HG03159 (cell line): ENCODE measurements around the gene RTTN.
"Not testable (repeated sequence)": the region's sequence is repeated elsewhere in the genome, so short reads cannot be mapped to it uniquely, and the experiment has no call there.

Experiments used
- ATAC-seq: cut with Tn5 transposase; IDR thresholded peaks from one replicate; pipeline ENCODE4 v1.9.1; 2021; ENCODE audit warnings: mild to moderate bottlenecking, moderate library complexity; ENCODE audit not compliant: unreplicated experiment

The RTTN gene

DNA sequence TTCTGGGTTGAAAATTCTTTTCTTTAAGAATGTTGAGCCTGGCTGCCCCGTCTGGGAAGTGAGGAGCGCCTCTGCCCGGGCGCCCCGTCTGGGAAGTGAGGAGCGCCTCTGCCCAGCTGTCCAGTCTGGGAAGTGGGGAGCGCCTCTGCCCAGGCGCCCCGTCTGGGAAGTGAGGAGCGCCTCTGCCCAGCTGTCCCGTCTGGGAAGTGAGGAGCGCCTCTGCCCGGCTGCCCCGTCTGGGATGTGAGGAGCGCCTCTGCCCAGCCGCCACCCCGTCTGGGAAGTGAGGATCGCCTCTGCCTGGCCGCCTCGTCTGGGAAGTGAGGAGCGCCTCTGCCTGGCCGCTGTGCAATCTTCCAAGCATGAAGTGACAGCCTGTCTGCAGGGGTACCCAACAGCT is 102.6 kb downstream of the RTTN start:
- ATAC-seq, result not testable (repeated sequence)

DNA sequence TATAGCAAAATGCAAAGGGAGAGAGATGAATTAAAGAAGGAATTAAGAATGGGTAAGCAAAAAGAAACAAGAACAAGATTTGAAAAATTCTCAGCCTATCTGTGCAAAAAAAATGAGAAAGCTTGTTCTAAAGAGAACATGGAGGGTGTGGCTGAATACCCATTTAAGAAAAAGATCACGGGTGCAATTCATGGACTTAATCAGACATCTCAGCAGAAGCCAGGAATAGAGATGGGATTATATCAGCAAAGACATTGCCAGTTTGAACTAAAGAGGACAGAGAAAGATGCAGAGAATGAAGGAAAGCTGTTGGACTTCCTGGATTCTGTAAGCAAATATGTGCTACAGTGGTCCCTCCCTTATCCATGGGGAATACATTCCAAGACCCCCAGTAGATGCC is 115.6 kb downstream of the RTTN start:
- no peak for ATAC-seq

DNA sequence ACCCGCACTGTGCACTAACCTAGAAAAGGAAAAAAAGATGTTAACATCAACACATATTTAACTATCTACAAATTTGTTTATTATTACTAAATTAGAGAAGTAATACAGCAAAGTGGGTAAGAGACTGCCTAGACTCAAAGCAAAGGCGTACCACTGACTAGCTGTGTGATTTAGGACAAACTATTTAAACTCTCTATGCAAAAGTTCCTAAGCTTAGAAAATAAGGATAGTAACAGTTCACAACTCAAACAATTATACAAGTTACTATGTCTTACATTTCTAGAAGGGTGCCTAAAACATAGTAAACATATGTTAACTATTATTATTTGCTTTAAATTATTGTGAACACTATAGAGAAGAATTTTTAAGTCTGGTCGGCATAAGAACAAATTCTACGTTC is 119.4 kb downstream of the RTTN start:
- no peak for ATAC-seq

DNA sequence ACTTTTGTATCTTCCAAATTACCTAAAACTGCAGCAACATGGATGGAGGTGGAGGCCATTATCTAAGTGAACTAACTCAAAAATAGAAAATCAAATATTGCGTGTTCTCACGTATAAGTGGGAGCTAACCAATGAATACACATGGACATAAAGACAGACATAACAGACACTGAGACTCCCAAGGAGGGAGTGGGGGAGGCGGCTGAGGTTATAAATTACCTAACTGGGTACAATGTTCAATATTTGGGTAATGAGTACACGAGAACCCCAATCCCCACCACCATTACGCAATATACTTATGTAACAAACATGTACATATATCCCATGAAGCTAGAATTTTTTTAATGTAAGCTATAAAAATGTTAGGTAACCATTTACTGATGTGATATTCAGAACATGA is 119.8 kb downstream of the RTTN start:
- no peak for ATAC-seq

DNA sequence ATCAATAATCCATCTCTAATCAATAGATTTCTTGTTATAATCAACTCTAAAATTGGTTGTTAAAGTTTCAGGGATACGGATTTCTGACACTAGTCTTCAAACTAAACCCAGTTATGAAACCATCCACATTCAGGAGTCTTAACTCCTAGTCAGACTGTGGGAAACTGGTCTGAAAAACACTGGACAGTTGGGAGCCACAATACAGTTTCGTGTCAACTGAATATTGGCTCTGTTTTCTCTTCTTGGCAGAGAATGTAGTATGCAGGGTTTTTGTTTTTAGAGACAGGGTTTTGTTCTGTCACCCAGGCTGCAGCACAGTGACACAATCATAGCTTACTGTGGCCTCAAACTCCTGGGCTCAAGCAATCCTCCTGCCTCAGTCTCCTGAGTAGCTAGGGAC is 123.1 kb downstream of the RTTN start:
- ATAC-seq, result no peak

DNA sequence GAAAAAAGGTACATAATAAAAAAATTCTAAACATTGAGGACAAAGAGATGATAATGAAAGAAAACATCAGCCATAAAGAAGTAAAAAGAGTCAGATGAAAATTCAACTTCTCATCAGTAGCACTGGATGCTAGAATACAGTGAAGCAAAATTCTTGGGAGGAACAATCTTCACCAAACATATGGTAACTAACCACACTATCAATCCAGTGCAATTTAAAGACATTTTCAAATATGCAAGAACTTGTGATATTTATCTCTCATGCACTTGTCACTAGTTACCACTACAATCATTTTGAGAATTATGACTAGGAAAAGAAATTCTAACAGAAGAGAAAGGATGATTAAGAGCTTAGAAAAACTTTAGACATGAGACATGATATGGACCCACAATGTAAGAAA is 127.4 kb downstream of the RTTN start:
- ATAC-seq, result no peak

DNA sequence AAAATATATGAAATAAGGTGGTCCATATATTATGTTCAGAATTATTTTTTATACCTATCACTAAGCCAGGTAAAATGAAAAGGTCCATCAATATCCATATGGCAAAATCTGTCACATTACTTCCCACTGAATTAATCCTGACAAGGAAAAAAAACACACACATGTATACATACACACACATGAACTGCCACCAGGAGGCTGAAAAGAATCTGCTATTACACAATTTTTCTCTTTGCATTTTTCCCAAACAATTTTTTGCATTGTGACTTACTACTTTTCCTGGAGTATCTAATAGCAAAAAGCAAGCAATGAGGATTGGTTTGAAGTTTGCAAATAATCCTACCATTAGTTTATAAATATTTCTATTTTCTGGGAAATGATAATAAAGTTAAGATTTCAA is 129.6 kb downstream of the RTTN start:
- ATAC-seq, result no peak

DNA sequence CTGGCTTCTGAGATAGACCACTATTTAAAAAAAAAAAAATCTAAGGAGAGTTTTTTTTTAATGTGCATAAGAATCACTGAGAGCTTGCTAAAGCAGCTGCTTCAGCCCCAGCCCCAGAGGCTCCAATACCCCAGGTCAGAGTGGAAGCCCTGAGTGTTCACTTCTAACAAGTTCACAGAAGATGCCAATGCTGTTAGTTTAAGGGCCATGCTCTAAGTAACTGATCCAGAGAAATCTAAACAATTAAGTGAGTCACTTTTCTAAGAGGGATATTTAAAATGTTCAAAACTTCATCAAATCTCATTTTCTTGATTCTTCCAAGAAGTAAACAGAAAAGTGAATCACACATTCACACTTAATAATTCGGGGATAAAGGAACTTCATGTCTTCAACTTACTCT is 131.4 kb downstream of the RTTN start:
- ATAC-seq, result no peak

DNA sequence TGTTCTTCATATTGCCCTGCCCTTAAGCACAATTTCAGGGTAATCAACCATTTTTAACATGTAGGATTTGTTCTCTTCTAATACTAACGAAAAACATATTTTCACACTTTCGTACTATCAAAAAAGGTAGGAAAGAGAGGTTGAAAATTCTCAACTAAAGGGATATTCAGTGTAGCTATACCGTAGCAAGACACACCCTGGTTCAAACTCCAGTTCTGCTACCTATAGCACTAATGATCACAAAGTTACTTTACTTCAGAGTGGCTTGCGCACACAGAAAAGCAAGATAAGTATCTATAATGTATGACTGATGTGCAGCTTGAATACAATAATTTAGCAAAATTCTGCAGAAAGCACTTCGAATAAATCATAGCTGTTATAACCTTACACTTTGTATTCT is 132.1 kb downstream of the RTTN start:
- no peak for ATAC-seq

DNA sequence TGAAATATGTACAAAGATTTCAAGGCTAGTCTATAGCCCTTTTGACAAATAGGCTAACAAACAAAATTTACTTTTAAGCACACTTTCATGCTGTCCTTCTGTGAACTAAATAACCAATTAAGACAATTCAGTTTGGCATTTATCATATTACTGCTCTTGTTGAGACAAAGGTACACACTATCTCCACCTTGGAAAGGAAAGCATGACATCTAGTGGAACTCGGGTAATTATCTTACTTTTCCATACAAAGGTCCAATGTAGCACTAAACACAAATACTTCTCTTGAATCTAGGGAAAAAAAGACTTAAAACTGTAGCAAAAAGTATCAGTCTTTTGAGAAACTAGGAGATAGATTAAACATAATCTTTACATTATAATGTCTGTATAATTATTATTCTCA is 132.8 kb downstream of the RTTN start:
- ATAC-seq, result no peak

DNA sequence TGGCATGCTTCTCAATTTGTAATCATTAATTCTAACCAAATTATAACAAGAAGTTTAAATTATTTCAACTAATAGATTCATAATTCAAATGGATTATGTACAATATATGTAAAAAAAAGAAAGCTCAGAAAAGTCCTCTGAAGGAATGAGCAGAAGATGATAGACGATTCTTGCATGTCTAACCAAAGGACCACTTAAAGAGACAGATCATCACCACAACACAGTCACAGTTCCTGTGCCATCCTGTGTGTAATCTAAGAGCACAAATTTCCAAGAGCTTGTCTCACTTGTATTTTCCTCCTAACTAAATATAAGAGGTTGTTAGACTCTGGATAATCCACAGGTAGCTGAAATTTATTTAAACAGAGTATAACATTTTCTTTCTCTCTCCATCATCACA is 135.5 kb downstream of the RTTN start:
- ATAC-seq, result no peak

DNA sequence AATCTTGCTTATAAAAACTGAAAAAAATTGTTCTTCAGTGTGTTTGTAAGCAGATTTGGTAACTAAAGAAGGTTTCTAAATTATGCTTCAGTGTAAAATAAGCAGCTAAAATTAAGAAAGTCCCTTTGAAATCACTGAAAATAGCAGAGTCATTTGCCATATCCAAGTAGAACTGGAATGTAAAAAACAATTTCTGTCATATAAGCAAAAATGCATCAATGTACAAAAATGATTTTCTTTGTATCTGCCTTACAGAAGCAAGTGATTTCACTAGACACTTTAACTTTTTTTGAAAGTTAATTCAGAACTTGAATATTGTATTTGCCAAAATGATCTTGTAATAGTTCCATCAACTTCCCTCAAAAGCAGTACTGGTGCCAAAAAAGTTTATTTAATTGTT is 136.1 kb downstream of the RTTN start:
- ATAC-seq, result no peak

DNA sequence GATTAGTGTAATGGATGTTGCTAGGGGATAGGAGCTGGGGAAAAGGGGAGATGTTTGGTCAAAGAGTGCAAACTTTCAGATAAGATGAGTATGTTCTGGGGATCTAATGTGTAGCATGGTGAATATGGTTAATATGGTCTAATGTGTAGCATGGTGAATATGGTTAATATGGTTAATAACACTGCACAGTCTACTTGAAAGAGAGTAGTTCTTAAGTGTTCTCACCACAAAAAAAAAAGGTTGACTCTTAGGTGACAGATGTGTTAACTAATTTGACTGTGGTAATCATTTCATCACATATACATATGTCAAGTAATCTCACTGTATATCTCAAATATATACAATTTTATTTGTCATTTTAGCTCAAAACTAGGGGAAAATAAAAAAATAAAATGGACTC is 136.5 kb downstream of the RTTN start:
- ATAC-seq, result no peak

DNA sequence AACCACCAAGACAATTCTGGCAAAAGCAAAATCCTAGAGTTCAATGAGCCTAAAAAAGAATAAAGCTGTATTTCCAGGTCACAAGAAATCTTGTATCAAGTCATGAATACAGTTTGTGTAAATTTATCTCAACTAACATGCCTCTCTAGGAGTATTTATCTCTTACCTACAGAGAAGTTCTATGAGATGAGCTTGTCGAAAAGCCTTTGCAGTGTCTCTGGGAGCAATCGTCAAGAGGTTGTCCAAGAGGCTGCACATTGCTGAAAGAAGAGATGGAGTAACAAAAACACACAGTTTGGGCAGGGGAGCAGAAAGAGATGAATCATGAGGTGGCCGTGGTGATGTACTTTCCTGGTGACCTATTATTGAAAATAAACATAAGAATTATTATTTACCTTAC is 145.8 kb downstream of the RTTN start:
- no peak for ATAC-seq

DNA sequence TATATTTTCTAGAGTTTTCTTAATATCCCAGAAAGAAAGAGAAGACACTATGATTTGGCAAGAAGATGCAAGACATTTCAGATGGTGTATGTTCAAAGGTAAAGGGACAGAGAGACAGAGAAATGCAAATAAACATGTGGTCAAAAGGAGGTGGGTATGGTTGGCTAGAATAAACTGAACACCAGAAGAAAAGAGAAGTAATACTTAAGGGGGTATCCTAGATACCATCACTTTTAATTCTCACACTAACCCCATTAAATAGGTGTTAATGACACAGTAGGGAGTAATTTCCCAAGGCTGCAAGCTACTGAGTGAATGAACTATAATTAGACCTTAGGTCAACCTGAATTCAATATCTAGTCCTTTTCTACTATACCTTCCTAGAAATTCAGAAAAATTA is 146.6 kb downstream of the RTTN start:
- ATAC-seq, result peak; percentile 99

DNA sequence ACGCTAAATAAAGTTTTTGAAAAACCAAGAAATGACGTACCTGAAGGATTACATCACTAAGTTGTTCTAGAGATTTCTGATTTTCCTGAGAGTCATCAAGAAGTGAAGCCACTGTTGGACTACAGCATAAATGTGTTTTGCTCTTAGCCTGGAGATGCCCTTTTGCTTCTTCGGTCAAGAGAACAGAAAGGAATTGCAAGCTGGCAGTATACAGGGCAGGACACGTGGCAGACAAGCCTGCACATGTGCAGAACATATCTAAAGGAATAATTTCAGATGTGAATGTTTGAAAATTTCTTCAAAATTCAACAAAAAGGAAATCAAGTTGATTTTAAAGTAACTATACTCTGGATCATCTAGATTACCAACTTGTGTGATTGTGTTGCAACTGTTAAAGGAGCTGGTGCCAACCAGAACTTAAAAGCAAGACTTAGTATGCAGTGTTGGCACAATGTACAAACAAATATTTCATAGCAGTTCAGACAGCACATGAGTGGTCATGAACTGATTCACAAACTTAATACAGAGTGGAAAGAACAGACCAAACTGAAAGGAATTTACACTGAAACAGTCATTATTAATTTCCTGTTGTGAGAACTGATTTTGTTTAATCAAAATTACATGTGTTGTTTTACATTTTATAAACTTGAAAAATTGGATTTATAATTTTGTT is 157.4 kb downstream of the RTTN start:
- ATAC-seq, result no peak

DNA sequence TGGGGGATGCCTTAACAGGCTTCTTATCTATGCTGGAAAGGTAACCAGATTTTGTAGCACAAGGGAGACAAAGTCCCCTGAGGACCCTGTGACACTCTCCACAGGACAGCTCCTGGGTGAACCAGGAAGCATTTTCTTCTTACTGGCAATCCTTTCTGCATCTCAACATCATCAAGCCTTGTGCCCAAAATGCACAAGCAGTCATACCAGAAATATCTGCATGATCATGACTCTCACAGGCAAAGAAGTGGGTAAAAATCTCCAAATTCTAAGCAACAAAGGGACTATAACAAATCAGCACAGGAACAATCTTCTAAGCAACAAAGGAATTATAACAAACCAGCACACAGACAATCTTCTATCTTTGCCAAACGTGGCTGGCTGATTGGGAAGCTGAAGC is 158.7 kb downstream of the RTTN start:
- ATAC-seq, result no peak

DNA sequence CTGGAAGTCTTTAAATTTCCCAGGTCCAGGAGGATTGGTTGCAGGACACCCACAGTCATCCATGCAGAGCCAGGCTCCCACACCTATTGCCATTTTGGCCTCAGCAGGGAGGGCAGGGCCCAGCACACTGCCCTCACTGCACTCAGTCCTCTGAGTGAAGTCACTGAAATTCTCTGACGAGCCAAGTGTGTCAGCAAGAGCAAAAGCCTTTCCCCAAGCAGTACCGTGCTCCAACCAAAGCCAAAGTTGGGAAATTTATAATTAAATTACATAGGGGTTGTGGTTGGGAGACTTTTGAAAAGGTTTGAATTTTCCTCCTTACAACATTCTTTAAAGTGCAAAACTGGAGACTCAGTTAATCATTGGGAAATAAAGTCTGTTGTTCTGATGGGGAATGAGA is 159.3 kb downstream of the RTTN start:
- no peak for ATAC-seq

DNA sequence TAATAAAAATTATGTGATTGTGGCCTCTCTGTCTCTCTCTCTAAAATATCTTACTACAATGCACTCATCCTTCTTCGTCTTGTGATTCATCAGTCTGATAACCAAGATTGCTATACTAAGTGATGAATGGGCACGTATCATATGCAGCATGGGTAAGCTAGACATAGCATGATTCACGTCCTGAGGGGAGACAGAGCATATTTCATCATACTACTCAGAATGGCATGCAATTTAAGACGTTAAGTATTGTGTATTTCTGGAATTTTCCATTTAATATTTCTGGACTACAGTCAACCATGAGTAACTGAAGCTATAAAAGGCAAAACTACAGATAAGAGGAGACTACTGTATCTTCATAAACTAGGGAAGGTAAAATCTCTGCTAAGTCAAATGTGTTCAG is 160.9 kb downstream of the RTTN start:
- ATAC-seq, result no peak

DNA sequence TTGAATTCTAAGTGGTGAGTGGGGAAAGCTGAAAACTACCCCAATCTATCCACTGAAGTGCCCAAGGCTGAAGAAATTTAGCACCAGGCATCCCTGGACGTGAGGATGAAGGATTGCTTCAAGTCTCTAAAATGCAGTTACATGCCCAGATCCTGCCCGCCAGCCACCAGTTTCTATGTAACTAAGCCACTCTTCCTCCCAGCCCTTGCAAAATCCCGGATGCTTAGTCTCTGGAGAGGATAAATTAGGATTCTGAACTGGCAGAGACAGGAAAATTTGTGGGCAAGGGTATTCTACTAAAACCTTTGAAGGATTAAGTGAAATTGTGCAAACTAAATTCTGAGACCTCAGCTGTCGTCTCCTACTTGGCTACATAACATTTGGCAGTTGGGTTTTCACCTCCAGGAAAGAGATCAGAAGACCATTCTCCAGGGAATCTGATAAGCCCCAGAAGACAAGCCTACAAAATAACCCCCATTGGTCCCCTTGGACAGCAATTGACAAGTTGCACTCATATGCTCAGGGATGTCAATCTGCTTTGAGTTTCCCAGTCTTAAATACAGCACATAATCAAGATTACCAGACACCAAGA is 163.9 kb downstream of the RTTN start:
- ATAC-seq, result no peak

DNA sequence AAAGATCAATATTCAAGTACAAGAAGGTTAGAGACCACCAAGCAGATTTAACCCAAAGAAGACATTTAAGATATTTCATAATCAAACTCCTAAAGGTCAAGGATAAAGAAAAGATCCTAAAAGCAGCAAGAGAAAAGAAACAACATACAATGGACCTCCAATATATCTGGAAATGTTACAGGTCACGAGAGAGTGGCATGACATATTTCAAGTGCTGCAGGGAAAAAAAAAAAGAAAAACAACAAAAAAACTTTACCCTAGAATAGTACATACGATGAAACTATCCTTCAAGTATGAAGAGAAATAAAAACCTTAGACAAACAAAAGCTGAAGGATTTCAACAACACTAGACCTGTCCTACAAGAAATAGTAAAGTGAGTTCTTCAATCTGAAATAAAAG is 166.3 kb downstream of the RTTN start:
- ATAC-seq, result no peak

DNA sequence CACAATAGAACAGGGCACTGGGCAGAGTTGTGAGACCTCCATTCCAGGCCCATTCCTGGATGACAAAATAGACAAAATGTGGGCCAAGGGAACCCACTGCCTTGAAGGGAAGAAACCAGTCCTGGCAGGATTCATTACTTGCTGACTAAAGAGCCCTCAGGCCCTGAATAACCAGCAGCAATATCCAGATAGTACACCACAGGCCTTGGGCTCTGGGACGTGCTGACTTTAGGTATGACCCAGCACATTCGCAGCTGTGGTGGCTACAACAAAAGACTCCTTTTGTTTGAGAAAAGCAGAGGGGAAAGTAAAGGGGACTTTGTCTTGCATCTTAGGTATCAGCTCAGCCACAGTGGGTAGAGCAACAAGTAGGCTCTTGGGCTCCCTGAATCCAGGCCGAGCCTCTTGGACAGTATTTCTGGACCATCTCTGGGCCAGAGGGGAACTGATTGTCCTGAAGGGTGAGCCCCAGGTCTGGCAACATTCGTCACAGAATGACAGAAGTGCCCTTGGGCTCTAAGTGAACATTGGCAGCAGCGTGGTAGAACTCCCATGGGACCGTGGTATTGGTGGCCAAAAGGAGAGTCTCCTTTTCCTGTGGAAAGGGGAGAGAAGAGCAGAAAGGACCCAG is 167.9 kb downstream of the RTTN start:
- ATAC-seq, result no peak
